GM21717 (cell line): ENCODE measurements around the gene TENM4.
"Not testable (repeated sequence)": the region's sequence is repeated elsewhere in the genome, so short reads cannot be mapped to it uniquely, and the experiment has no call there.

Source experiments
- ATAC-seq: cut with Tn5 transposase; IDR thresholded peaks from one replicate; pipeline ENCODE4 v1.9.1; 2021; ENCODE audit warnings: mild to moderate bottlenecking, moderate library complexity; ENCODE audit not compliant: unreplicated experiment

The TENM4 gene

DNA sequence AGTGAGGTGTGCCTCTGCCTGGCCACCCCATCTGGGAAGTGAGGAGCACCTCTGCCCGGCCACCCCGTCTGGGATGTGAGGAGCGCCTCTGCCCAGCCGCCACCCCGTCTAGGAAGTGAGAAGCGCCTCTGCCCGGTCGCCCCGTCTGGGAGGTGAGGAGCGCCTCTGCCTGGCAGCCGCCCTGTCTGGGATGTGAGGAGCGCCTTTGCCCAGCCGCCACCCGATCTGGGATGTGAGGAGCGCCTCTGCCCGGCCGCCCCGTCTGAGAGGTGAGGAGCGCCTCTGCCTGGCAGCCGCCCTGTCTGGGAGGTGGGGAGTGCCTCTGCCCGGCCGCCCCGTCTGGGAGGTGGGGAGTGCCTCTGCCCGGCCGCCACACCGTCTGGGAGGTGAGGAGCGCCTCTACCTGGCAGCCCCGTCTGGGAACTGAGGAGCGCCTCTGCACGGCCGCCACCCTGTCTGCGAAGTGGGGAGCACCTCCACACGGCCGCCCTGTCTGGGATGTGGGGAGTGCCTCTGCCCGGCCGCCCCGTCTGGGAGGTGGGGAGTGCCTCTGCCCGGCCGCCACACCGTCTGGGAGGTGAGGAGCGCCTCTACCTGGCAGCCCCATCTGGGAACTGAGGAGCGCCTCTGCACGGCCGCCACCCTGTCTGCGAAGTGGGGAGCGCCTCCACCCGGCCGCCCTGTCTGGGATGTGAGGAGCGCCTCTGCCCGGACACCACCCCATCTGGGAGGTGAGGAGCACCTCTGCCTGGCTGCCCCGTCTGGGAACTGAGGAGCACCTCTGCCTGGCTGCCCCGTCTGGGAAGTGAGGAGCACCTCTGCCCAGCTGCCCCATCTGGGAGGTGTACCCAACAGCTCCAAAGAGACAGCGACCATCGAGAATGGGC, 561.5 kb downstream of the TENM4 start:
- ATAC-seq, result not testable (repeated sequence)

DNA sequence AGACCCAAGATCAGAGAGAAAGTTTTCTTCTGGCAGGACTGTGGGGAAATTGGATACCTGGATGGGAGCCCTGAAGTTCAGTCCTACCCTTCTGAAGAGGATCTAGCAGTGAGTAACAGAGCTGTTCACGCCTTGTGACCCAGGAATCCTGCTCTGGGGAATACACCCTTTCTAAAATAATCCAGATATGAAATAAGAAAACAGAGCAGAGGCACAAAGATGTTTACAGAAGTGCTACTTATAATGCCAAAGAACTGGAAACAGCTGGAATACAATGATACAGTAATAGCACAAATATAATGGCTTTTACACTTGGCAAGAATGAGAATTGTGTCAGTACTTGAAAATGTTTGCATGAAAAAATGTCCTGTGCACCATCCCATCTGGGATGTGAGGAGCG, 562.2 kb downstream of the TENM4 start:
- ATAC-seq, result no peak

DNA sequence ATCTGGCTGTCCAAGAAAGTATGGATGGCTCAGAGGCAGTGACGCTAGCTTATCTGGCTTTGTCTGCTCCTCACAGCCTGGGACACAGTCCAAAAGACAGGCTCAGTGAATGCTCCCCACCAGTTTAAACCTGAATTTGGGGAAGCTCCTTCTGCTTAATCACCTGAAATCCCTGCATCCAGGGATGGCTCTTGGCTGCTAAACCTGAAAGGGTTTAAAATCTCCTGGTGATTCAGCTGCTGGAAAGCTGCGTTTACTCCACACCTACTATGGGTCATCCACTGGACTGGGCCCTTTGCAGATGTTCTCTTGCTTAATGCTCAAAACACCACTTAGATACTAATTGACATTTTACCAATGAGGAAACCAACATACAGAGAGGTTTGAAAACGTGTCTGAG, 564.2 kb downstream of the TENM4 start:
- no peak for ATAC-seq

DNA sequence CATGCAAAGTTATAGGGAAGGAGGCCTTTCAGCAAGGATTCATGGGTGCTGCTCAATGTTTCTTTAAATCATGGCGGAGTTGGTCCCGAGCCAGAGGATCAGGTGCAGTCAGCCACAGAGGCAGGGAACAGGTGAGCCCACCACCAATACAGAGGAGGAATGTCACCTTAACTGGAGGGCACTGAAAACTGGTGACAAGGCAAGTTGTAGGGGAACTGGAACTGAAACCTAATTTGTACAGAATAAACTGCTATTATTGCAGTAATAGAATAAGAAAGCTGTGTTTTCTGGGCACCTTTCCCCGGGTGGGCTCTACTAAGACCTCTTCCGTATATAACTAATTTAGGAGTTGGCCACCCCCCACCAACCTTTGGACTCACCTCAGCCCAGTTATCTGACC, 570.2 kb downstream of the TENM4 start:
- no peak for ATAC-seq

DNA sequence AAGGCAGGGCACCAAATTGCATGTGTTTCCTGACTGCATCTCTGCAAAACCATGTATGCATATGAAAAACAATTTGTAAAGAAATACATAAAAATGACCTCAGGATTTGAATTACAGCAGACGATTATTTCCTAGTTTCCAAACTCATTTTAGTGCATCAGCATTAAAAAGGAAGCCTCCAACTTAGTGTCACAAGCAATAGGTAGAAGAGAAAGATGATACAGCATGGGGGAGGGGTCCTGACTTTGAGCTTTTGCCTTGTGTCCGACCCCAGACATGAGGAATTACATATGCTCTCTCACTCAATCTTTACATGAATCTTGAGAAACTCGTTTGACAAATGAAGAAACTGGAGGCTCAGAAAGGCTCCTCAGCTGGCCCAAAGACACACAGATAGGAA, 571.5 kb downstream of the TENM4 start:
- no peak for ATAC-seq

DNA sequence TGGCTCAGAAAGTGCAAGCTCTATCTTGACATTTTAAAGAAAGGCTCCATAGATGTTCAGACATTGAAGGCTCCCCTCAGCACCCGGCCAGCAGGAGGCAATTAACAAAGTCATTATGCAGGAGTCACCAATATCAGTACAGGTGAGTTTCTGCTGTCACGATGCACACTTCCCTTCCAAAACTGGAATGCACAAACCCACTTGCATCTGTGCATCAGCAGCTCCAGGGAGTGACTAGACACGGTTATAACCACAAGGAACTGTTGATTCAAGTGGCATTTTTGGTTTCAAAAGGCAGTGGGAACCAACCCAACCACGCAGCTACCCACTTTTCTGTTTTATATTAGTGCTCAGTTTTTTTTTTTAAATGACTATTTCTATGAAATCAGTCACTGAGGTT, 572.3 kb downstream of the TENM4 start:
- ATAC-seq, result no peak

DNA sequence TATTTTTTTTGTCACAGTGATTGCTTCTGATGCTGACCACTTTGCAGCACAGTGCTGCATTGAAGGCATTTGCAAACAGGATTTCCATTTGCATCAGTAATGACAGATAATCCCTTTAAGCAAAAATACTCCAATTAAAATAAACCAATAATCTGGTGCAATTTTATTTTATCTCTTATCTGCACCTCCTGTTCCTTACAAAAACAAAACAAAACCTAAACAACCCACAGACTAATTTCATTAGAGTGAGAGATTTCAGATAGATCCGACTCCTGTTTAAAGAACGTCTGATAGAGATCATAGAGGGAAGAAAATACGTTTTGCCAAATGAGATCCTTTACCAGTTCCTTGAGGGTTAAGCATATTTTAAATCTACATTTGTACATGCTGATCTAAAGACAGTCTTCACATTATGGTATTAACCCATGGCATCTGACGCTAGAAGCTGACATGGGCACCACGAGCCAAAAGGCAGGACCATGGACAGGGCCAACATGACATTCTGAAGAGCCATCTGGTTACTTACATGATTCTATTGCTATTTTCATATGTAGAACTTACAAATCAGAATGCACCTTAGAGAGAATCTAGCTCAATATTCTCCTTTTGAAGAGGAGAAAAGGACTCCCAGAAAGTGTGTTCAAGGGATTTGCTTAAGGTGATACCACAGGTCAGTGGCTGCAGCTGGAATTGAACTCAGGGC, 580.0 kb downstream of the TENM4 start:
- no peak for ATAC-seq

DNA sequence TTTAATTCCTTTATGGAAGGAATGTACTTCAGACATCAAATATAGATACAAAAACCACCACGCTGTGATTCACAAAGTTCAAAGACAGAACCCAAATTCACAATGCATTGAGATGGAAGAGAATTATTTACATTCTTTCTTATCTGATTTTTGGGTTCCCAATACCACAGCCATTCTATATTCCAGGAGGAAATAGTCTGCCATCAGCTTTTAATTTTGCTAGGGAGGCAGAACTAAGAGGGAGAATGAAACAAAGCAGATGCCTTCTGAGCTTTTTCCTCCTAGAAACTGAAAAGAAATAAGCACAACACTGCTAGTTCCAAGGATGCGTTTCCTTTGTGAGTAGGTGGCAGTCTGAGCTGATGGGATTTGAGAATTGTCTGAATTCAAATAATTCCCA, 583.1 kb downstream of the TENM4 start:
- ATAC-seq, result no peak

DNA sequence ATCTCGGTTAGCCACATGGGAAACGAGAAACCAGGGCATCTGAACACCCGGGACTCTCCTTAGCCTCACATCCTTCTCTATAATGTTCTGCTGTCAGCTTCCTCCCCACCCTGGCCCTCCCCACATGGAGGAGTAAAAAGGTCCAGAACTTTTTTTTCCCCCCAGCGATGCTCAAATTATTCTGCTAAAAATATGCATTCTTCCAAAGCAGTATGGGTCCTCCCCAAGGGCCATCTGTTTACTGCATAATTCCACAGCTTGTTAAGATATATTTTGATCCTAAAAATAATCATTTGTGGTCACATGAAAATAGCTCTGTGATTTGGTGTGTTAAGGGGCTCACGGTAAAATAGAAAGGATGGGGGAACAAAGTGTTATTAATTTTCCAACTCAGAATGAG, 584.6 kb downstream of the TENM4 start:
- no peak for ATAC-seq

DNA sequence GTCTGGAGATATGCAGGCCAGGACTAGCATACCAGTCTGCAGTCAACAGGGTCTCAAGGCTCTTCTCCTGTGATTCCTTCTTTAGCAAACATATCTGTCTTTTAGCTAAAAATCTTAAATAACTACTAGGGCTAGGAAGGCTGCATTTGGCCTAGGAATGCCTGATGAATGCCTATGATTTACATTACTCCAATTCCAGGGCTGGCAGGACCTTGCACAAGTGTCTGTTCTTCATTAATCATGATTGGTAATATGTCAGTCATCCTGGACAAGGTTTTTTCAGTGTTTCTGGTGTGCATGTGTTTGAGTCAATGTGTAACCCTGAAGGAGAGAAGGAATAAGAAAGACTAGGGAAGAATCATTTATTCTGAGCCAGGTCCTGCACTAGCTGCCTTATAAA, 585.7 kb downstream of the TENM4 start:
- ATAC-seq, result no peak

DNA sequence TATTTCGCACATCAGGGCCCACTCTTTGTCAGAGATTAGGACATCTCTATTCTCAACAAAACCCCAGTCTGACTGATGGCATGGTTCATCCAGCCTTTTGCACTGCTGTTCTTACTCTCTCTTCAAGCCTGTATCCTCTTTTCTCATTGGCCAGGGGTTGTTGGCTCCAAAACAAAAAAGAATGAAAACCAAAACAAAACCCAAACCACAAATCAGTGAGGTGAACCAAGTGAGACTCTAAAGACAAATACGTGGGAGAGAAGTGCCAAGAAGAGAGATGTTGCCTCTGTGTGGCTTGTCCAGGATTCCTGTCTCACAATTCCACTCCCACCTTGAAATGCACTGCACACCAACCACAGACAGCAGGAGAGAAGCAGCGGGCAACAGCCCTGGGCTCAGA, 587.3 kb downstream of the TENM4 start:
- no peak for ATAC-seq

DNA sequence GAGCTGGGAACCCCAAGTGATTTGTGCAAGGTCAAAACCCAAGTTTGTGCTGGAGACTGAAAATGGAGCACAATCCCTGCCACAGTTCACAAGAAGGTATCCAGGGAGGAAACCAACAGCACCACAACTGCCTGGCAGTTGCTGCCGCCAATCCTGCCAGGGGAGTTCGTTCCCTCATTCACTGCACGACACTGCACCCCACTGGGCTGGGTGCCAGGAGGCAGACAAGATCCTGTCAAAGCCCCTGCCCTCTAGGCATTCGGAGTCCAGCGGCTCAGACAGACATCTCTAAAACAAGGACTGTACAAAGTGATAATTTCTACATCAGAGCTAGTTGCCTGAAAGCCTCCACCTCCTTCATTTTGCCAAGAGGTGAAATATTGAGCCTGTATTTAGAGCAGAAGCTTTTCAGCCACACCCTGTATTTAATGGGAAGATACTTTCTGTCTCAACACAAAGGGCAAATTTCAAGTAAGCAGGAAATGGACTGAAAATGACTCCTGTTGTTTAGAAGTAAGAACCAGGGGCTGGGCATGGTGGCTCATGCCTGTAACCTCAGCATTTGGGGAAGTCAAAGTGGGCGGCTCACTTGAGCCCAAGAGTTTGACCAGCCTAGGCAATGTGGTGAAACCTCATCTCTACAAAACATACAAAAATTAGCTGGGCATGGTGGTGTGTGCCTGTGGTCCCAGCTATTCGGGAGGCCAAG, 588.8 kb downstream of the TENM4 start:
- no peak for ATAC-seq

DNA sequence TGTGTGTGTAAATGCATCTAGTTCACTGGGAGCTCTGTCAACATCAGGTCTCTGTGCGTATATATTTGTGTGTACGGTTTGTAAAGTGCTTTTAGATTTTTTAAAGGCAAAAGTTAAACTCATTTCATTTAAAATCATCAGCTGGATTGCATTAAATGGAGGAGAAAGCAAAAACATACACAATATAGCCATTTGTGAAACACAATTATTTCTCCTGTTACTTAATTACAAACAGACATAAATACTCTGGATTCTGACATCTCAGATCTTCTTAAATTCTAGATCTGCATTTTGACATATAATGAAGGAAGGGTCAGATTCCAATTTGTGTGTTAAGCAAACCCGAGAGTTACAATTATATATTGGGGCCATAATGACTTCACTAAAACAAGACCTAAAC, 590.8 kb downstream of the TENM4 start:
- no peak for ATAC-seq

DNA sequence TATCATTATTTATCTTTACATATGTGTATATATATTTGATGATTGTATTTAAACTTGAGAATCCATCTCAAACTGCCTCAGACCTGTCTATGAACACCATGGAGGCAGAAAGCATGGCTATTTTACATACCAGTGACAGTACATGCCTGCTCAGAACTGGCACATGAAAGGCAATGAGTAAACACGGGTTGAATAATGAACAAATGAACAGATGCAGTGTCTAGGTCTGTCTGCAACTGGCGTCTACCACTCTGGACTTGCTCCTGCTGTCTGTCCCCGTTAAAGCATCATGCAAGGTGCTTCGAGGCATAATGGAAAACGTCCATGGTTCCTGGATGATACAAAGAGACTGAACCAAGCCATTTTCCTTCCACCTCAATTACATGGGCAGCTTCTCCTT, 594.6 kb downstream of the TENM4 start:
- ATAC-seq, result no peak

DNA sequence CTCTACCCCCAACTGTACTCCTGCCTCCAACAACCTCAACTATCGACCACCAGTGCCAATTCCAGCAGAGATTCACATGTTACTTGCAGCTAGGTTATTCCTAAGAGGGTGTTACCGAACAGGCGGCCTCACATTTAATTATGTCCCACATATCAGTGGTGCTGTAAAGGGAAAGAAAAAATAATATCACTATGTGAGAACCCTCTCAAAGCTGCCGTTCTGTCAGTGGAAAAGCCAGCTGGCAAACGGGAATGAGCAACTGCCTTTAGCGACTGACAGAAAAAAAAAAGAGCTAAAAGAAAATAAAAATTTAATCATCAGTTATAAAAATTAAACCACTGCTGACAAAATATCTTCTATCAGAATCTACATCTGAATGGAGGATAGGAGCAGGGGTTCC, 595.3 kb downstream of the TENM4 start:
- ATAC-seq, result no peak

DNA sequence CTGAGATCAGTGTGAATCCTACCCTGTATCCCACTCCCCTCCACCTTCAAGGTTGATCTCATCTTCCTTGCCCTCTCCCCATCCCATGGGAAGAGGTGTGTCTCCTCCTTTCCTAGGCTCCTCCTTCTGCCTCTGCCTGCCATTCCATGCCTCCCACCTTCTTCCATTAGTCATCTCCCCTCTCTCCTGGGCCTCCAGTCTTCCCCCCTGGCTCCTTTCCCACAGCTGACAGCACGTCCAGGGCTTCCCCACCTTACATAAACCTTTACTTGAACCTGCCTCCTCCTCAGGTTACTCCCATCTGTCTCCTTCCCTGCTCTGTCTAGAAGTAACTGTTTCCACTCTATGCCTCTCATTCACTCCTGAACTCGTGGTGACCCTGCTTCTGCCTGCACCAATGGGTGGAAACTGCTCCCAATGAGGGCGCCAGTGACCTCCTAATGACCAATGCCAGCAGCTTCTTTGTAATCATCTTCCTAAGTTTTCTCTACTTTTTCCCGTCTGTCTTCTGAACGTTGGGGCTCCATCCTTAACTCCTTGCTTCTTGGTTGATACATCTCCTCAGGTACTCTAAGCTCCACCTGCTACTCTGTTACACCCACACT, 599.3 kb downstream of the TENM4 start:
- no peak for ATAC-seq

DNA sequence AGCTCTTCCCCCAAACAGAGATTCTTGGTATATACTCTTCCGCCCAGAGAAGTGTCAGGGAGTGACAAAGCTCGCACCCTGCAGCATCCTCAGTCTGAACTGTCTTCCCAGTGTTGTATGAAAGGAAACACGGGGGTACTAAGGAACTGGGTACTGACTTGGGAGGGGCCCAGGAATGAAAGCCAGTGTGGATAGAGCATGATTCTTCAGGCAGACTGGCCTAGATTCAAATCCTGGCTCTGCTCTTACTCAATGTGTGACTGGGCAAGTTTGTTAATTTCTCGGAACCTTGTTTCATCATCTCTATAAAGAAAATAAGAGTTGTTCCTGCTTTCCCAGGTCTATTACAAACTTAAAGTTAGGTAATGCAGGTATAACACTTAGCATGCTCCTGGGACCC, 600.2 kb downstream of the TENM4 start:
- no peak for ATAC-seq

DNA sequence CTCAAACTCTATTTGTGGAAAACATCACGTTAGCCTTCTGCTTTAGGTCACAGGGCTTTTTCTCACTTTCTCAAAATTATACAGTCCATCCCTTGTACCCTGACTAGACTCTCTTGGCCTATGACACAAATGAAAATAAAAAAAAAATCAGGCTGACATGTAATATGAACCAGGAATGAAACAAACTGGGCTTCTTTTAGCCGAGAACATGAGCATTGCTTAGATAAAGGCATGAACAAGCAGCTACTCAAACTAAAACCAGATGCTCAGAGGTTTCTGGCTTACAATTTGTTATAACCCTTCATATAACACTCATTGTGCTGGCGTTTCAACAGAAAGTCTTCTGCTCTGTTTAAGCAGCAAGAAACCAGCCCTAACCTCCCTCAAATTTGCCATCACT, 600.6 kb downstream of the TENM4 start:
- no peak for ATAC-seq

DNA sequence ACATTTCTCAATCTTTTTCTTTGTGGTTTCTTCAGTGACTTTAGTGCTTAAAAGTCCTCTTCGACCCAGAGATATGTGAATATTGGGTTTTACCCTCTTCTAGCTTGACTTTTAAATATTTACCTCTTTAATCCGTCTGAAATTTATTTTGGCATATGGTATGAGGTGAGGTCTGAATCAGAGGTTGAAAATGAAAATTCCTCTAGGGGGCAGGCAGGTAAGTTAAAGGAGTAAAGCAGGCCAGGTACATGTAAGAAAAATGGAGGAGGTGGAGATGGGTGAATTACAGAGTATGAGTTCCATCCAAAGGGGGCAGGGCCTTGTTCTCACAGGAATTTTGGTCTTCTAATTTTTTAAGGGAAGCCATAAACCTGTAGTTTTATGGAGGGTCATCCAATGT, 602.4 kb downstream of the TENM4 start:
- ATAC-seq, result no peak

DNA sequence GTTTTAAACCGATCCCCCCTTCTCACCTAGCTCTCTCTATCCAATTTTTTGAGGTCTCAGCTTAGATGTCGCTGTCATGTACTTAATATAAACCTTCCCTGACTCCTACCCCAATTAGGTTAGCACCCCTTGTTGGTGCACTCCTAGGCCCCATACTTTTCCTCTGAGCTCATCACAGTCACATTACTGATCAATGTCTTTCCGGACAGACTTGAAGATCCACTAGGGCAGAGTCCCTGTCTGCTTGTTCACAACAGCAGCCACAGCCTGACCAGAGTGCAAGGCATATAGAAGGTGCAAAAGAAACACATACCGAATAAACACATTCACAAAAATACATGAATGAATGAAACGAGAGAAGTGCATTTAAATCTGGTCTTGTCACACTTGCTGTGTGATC, 605.2 kb downstream of the TENM4 start:
- ATAC-seq, result no peak

DNA sequence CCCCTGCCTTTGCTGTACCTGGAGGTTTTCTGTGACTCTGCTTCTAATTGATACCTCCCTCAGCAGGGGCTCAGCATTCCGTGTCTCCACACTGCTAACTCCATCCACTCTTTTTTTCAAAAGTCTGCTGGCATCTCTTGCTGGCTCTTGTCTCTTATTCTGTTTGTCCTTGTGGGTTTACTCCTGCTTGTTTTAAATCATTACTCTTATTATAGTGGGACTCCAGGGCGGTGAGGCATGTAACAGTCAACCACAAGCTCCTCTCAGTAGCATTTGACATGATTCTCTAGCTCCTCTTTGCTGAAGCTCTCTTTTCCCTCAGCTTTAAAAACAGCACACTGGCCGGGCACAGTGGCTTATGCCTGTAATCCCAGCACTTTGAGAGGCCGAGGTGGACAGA, 605.9 kb downstream of the TENM4 start:
- no peak for ATAC-seq
